ENCODE results near the gene PROZ.

Gene PROZ

DNA sequence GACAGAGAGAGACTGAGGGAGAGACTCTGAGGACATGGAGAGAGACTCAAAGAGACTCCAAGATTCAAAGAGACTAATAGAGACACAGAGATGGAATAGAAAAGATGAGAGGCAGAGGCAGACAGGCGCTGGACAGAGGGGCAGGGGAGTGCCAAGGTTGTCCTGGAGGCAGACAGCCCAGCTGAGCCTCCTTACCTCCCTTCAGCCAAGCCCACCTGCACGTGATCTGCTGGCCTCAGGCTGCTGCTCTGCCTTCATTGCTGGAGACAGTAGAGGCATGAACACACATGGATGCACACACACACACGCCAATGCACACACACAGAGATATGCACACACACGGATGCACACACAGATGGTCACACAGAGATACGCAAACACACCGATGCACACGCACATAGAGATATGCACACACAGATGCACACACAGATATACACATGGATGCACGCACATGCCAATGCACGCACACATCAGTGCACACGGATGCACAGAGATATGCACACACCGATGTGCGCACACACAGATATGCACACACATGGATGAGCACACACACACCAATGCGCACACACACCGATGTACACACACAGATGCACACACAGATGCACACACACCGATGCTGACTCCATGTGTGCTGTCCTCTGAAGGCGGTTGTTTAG lies 39.2 kb upstream of the PROZ start:
- in situ Hi-C loops (cut with HindIII; ENCODE audit: low sequenced_read_pairs) = no loop called here

DNA sequence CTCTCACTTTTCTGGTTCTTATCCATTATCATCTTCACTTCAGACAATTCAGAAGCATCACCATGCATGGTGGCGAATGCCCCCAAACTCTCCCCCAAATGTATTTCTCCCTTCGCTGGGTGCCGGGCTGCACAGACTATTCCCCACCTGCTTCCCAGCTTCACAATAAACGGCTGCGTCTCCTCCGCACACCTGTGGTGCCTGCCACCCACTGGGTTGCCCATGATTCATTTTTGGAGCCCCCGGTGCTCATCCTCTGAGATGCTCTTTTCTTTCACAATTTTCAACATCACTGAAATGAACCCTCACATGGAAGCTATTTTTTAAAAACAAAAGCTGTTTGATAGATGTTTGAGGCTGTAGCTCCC lies 38.6 kb upstream of the PROZ start:
- in situ Hi-C loops (cut with HindIII; ENCODE audit: low sequenced_read_pairs) = no loop called here

DNA sequence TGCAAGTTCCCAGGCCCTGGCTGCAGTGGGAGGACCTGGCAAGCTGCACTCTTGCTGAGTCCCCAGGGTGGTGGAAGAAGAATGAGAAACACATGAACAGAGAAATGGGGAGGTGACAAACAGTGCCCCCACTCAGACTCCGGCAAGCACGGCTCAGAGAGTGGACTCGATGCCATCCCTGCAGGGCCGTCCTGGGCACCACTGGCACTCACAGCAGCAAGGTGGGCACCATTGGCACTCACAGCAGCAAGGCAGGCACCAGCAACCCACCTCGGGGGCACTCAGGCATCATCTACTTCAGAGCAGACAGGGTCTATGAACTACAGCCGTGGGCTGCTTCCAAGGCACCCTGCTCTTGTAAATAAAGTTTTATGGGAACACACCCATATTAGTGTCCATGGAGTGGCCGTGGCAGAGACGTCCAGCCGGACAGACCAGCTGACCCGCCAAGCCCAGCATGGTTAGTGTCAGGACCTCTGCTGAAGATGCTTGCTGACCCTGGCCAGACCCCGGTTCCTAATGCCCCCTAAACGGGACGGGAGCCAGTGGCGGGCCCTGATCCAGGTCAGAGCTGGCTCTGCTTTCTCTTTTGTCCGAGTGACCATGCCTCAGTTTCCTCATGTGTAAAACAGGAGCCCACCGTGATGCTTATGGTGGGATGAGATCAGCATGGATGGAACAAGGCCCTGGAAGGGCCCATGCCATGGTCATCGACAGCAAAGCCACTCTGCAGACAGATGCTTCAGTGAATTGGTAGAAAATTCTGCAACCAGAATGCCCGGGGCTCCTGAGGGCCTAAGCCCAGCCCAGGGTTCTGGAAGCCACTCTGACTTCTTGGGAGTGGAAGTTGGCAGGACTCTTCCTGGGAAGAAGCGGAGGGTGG lies 37.9 kb upstream of the PROZ start:
- in situ Hi-C loops (cut with HindIII; ENCODE audit: low sequenced_read_pairs) = no loop called here

DNA sequence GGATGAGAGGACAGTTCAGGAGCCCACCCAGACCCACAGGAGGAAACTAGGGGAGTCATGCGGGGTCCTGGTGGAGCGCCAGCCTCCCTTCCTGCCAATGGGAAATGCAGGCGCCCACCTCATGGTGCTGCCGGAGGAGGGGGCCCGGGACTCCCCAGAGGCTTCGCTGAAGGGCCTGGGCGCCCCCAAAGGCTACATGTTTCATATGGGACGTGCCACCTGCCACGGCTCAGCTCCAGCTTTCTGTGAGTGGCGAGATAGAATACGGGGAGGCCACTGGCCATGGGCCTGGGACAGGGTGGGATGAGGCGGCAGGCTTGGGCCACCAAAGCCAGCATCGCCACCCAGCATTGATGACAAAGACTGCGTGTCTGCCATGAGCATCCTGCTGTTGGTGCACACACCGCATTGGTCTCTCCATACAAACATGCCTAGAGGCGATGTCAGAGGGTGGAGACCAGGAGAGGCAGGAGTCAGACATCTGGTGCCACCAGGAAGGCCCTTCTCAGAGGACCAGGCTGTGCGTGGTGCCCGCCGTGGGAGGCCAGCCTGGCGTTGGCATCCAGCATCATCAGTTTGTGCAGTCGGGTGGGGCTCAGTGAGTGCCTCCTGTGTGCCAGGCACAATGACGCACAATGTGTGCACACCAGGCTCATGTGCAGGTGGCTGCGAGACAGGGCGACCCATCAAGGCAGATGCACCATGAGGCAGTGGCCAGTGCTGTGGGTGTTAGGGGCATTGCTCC lies 37.1 kb upstream of the PROZ start:
- in situ Hi-C loops (cut with HindIII; ENCODE audit: low sequenced_read_pairs) = no loop called here

DNA sequence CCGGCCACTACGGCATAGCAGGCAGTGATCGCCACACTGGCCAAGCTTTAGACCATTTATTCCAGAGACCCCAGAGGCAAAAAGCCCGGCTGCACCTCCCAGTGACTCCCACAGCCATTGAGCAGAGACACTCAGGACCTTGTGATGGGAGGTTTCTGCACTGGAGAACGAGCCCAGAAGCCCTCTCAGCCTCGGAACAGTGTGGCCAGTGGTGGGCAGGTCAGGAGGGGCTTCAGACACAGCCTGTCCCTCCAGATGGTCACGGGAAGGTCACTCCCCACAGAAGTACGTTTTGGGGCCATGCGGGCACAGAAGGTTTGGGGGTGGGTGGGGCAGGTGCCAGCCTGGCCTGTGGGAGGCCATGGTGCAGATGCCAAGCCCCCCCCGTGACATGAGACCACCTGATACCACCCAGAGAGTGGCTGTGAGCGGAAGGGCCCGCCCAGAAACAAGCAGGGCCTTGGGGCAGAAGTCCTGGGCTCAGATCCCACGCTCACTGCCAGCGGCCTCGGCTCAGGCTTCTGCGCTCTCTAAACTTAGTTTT lies 36.4 kb upstream of the PROZ start:
- in situ Hi-C loops (cut with HindIII; ENCODE audit: low sequenced_read_pairs) = no loop called here

DNA sequence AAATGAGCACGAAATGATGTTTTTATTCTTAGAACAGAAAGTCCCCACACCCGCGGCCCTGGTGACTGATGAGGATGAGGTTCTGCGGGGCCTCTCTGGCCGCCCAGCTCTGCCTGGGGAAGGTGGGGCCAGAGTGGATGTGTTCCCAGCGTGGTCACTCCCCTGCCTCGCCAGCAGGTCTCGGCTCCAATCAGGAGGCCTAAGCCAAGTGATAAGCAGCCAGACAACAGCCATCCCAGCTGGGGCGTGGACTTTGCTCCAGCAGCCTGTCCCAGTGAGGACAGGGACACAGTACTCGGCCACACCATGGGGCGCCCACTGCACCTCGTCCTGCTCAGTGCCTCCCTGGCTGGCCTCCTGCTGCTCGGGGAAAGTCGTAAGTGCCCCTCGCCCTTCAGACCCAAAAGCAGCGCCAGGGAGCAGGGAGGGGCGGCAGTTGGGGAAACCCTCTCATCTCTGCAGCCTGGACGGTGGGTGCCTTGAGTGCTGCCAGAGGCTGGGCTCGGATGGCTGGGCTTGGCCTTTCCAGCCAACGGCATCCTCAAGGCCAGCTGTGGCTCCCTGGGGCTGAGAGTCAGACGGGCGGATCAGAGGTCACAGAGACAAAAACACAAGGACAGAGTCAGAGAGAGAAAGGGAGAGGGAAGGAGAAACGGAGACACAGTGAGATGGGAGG lies 35.8 kb upstream of the PROZ start, which contains the start of gene F10:
F10 (plus strand) TSS at position 250 of the 676 bp plus-strand sequence; CDS start at position 307, 57 bp downstream.
- in situ Hi-C loops (cut with HindIII; ENCODE audit: low sequenced_read_pairs) = no loop called here

DNA sequence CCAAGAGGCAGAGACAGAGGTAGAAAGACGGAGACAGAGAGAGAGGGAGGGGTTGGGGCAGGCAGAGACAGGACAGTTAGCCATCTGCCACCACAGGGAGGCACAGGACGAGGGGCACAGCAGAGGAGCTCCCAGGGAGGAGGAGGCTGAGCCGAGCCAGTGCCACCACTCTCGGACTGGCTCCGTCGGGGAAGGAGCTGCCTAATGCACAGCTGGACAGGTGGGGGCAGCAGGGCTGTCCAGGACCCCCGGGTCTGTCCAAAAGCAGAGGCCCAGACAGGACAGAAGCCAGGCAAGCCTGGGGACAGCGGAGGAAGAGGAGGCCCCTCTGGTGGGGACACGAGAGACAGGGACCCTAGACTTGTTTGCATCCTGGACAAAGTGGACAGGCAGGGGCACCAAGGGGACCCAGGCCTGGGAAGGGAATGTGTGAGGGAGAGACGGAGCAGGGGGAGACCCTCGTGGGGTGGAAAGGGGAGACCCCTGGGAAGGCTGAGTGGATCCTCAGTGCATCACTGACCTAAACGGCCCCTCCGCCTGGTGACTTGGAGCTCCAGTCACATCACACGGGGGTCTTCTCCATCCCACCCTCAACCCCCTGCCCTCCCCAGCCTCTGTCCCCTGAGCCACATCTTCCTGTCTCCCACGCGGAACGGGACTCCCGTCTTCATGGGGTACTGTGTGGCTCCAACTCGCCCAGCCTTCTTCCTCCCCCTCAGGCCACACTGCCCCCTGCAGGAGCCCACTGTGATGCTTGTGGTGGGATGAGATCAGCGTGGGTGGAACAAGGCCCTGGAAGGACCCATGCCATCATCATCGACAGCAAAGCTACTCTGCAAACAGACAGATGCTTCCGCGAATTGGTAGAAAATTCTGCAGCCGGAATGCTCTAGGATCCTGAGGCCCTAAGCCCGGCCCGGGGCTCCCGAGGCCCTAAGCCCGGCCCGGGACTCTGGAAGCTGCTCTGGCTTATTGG lies 34.9 kb upstream of the PROZ start:
- in situ Hi-C loops (cut with HindIII; ENCODE audit: low sequenced_read_pairs) = no loop called here

DNA sequence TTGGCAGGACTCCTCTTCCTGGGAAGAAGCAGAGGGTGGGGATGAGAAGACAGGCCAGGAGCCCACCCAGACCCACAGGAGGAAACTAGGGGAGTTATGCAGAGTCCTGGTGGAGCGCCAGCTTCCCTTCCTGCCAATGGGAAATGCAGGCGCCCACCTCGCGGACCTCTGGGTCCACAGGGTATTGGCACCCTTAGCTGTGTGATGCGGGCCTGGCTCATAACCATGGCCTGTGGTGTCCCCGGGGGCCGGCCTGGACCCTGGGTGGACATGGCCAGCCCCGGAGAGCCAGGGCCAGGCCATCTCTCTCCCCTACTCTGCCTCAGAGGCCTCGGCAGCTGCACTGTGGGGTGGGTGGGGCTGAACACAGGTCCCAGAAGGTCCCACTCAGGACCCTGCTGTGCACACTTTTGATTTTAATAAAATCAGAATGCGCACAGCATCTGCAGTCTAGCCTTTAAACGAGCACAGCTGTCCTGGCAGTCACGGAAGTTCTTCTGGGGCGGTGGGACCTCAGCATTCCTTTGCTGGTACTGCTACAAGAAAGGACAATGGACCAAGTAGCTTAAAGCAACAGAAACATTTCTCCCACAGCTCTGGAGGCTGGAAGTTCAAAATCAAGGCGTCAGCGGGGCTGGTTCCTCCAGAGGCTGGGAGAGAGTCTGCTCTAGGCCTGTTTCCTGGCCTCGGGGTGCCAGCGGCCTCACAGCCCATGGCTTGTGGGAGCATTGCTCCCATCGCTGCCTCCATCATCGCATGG lies 34.1 kb upstream of the PROZ start:
- in situ Hi-C loops (cut with HindIII; ENCODE audit: low sequenced_read_pairs) = no loop called here

DNA sequence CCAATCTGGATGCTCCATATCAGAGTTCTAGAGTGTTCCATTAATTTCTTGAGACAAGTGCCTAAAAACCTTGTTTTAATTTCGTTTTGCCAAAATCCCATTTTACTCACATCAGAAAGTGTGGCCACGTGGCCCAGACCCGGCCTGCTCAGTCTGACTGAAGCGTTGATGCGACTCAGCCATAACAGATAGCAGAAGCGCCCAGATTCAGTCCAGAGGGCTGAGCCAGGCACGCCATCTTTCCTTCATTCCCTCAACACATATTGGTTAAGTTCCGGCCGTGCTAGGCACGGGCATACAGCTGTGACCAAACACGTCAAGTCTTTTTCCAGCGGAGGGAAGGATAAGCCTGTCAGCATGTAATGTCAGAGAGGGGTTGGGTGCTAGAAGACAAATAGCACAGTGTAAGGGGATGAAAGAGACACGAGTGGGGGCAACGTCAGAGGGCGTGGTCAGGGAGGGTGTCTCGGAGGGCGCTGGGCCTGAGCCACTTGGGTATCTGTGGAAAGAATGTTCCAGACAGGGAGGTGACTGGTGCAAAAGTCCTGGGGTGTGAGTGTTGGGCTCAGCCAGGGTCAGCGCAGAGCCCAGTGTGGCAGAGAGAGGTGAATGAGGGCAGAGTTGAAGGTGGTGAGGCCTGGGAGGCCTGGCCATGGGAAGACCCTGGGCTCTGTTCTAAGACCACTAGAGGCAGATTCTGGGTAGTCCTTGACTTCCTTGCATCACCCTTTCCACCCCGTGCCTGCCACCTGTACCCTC lies 32.8 kb upstream of the PROZ start:
- in situ Hi-C loops (cut with HindIII; ENCODE audit: low sequenced_read_pairs) = no loop called here

DNA sequence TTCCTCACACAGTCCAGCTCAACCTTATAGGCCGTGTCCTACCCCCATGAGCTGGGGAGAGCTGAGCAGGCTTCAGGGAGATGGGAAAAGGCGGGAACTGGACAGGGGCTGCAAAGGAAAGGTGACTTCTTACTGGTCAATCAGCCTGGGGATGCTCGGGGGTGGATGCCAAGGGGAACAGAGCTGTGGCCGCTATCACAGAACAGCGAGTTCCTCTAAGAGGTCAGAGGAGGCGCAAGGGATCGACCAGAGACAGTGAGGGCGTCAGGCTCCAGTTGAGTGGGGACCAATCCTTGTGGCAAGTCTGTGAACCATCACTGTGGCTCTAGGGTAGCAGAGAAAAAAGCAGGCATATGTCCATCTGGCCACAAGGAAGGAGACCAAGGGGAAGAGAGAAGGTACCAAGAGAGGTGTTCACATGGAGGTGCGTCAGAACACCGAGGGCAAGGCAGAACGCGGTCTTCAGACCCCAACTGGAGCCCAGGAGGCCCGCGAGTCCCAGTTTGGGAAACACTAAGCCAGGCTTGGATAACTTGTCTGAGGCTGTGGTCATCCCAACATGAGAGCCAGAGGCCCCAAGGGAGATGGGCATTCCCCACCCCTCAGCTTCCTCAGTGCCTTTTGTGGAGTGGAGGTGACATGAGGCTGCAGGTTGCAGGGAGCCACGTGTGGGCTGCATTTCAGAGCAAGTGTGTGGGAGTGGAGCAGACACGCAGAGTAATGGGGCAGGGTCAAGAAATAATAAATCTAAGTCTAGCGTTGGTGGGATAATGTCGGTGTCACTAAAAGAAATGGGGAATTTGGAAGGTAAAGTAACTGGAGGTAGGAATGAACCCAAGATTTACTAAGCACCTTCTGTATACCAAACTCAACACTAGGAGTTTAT lies 31.9 kb upstream of the PROZ start:
- in situ Hi-C loops (cut with HindIII; ENCODE audit: low sequenced_read_pairs) = no loop called here

DNA sequence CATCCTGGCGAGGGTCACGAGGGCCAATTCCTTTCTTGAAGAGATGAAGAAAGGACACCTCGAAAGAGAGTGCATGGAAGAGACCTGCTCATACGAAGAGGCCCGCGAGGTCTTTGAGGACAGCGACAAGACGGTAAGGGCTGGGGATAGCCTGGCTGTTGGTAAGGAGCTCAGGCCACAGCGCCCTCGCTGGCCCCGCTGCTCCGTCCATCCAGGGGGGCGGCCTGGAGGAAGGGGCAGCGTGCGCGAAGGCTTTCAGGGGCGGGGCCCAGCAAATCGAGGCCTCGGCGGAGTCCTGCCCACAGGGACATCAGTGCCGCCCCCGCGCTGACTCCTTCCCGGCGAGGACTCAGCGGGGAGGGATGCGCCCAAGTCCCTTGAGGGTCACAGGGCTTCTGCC lies 29.0 kb upstream of the PROZ start:
- in situ Hi-C loops (cut with HindIII; ENCODE audit: low sequenced_read_pairs) = no loop called here

DNA sequence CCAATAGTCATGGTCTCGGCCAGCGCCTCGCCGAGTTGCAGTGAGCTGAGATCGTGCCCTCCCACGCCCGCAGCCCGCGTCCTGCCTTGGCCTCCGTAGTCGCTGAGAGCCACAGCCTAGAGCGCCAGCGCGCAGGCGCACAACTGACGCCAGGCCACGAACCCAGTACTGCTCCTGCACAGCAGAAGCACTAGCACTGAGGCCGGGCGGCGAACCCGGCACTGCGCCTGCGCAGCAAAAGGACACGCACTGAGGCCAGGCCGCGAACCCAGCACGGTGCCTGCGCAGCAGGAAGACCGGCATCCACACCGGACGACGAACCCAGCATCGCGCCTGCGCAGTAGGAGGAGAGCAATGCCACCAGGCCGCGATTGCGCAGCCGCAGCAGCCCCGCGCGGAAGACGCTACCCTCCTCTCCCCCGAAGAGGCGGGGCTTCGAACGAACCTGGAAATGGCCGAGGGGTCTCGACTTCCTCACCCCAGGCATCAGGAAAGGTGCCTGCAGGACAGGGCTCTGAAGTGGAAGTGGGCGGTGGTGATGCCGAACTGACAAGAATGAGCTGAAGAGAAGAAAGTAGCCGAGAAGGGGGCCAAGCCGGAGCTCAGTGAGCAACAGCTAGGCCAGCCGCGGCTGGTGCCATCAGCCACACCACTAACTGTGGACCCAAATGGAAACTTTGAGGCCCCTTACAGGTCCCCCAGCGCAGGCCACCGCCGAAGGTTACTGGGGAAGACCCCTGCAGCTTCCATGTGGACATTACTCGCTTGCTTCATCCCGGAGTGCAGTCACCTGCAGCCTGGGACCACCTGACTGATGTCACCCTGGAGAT lies 28.3 kb upstream of the PROZ start:
- in situ Hi-C loops (cut with HindIII; ENCODE audit: low sequenced_read_pairs) = loop anchor here (10.0 kb wide), 1 partner anchor 45 kb away; no protein-coding TSS in a partner anchor

DNA sequence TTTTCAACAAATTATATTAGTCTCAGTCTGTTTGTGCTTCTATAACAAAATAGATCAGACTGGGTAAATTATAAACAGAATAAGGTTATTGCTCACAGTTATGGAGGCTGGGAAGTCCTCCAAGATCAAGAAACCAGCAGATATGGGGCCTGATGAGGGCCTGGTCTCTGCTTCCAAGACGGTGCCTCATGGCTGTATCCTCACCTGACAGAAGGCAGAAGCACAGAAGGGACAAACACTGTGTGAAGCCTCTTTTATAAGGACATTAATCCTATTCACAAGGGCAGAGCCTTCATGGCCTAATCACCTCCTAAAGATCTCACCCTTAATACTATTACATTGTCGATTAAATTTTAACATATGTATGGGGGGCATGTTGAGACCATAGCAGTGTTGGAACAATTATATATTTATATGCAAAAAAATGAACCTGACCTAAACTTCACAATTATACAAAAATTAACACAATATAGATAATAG lies 23.1 kb upstream of the PROZ start:
- in situ Hi-C loops (cut with HindIII; ENCODE audit: low sequenced_read_pairs) = loop anchor here (10.0 kb wide), 1 partner anchor 51 kb away; no protein-coding TSS in a partner anchor

DNA sequence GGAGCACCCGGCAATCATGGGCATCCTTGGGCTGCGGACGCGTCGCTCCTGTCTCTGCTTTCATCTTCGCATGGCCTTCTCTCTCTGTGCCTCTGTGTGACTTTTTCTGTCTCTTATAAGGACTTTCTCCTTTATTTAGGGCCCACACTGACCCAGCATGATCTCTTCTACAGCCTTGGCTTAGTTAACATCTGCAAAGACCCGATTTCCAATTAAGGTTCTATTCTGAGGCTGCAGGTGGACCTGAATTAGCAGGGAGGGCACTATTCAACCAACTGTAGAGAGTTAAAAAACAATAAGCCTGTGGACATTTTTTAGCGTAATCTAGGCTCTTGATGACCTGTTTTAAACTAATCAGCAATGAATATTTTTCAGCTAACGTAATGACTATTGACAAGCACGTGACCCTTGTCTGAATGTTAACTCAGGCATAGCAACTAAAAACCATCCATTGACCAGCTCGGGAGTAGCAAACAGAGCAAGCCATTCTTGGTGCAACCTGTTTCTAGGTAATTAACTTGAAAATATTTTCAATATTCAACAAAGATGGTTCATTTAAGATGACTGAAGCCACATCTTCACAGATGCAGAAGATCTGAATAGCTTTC lies 20.7 kb upstream of the PROZ start:
- in situ Hi-C loops (cut with HindIII; ENCODE audit: low sequenced_read_pairs) = loop anchor here (10.0 kb wide), 1 partner anchor 53 kb away; no protein-coding TSS in a partner anchor

DNA sequence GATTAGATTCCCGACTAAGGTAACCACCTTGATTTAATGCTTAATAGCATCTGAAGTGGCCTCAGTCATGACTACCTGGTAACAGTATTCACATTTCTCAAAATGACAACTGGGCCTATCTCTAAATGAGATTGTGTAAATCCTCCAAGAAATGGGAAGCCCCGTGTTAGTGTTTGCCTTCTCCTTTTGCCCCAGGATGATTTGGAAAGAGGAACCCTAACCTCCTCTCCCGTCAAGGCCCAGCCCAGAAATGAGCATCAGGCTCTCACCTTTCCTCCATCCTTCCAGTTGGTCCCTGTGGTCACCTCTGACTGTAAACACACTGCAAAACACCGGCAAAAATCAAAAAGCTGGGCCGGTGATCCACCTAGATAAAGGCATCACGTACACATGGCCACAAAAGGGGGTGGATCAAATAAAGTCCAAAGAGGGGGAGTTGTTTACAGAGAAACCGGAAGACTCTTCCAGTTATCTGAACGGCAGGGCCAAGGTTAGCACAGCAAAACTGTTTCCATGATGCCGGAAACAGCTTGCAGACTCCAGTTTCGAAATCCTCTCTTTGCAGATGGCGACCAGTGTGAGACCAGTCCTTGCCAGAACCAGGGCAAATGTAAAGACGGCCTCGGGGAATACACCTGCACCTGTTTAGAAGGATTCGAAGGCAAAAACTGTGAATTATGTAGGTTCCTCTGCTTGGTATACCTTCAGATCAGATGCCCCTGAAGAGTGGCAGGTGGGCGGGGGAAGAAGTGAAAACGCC lies 19.5 kb upstream of the PROZ start:
- in situ Hi-C loops (cut with HindIII; ENCODE audit: low sequenced_read_pairs) = loop anchor here (10.0 kb wide), 1 partner anchor 54 kb away; no protein-coding TSS in a partner anchor

Measured in DLD1 (cell line).